Measurements from ENCODE around the gene SORL1.

SORL1 gene

DNA sequence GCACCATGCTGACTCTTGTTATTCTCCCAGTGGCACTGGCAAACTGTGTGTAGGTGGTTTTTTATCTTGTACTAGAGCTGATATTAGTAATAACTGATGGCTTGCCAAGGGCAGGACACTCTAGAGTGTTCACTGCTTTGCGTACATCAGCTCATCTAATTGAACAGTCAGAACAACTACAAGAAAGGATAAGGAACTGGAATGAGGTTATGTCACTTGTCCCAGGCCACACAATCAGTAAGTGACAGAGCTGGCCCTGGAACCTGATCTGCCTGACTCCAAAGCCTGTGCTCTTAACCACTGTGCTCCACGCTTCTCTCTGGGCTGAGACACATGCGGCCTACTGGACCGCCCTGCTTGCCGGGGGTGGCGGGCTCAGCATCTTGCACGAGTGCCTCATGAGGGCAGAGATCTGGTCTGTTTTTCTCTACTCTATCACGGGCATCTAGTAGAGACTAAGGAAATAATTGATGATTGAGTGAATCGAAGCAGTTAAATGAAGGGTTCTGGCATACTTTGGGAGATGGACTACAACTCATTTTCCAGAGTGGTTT is 156.5 kb downstream of the SORL1 start:
- no peaks in the 10 kb centered on the region for H3K9me3 ChIP-seq (ENCODE audit: control insufficient read depth, low read length)
- WGBS, 2 experiments (ENCODE audit: insufficient coverage in 2 of 2), result 88 to 97% methylated on average over 8 to 9 of the region's 9 CpGs
- no peak overlapping the region for H3K27ac ChIP-seq (ENCODE audit: low read depth, low read length, severe bottlenecking)
- peaks cover 54% of the 10 kb centered on the region for H3K36me3 ChIP-seq (ENCODE audit: control insufficient read depth, insufficient read depth, low read length)
- no peaks in the 10 kb centered on the region for H3K4me1 ChIP-seq (ENCODE audit: control insufficient read depth, insufficient read depth, low read length, poor library complexity, severe bottlenecking)
- no peak overlapping the region for H3K4me3 ChIP-seq (ENCODE audit: extremely low read depth, insufficient read depth, low read length, poor library complexity, severe bottlenecking)

DNA sequence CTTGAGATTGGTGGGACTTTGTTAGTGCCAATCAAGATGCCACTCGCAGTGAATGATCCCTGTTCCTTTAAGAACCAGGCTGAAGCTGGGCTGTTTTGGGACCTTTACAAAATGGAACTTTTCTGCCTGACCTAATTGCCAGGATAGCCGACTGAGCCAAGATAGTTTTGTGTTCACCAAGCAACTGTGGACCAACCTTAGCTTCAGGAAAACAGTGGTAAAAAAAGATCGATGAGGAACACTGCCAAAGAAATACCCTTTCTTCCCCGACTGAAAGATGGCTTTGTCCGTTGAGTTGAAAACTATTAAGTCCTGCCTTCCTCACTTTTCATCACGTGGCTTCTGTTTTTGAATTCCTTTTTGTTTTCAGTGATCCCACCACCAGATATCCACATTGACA is 158.6 kb downstream of the SORL1 start:
- Histone ChIP-seq H3K36me3 (ENCODE audit: control insufficient read depth, insufficient read depth, low read length) (peaks cover 52% of the 10 kb centered on the region), H3K27ac (ENCODE audit: low read depth, low read length, severe bottlenecking) (no peak overlapping the region), H3K4me1 (ENCODE audit: control insufficient read depth, insufficient read depth, low read length, poor library complexity, severe bottlenecking) (peaks cover 7% of the 10 kb centered on the region), H3K9me3 (ENCODE audit: control insufficient read depth, low read length) (no peaks in the 10 kb centered on the region), H3K4me3 (ENCODE audit: extremely low read depth, insufficient read depth, low read length, poor library complexity, severe bottlenecking) (no peak overlapping the region)
- WGBS, 2 experiments (ENCODE audit: insufficient coverage in 2 of 2), result 94 to 97% methylated on average over 5 to 6 of the region's 6 CpGs

DNA sequence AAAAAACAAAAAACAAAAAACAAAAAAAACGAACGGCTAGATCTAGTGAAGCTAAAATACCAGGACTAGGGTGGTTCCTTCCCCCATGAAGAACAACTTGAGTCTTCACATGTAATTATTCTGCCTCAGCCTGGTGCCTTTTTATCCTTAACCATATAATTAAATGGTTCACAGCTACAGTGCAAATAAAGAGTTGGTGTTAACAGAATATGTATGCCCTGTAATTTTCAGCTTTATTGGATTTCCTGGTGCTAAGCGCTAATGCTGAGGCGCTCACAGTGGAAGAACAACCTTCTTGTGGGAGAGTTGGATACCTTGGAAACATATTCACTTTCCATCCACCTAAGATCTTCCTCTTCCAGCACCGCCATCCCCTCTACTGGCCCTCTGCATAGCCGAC is 159.1 kb downstream of the SORL1 start:
- H3K27ac ChIP-seq (ENCODE audit: low read depth, low read length, severe bottlenecking), result no peak overlapping the region
- peaks cover 10% of the 10 kb centered on the region for H3K4me1 ChIP-seq (ENCODE audit: control insufficient read depth, insufficient read depth, low read length, poor library complexity, severe bottlenecking)
- 80 to 96% methylated on average over 1 to 4 of the region's 6 CpGs for WGBS, 2 experiments (ENCODE audit: insufficient coverage in 2 of 2)
- H3K4me3 ChIP-seq (ENCODE audit: extremely low read depth, insufficient read depth, low read length, poor library complexity, severe bottlenecking), result no peak overlapping the region
- peaks cover 56% of the 10 kb centered on the region for H3K36me3 ChIP-seq (ENCODE audit: control insufficient read depth, insufficient read depth, low read length)
- no peaks in the 10 kb centered on the region for H3K9me3 ChIP-seq (ENCODE audit: control insufficient read depth, low read length)

DNA sequence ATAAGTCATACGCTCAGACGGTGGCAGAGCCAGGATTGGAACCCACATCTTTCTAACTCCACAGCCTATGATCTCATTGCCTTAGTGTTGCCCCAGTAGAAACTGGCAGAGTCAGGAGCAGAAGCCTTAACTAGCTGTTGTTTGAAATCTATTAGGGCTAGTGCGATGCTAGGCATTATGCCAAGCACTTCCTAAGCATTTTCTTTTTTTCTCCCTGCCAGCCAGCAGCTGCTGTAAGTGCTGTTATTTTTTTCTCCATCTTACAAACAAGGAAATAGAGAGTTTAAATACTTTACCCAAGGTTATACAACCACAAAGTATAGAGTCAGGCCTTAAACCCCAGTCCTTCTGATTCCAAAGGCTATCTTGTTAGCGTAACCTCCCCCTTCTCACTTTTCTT is 161.6 kb downstream of the SORL1 start:
- Histone ChIP-seq H3K9me3 (ENCODE audit: control insufficient read depth, low read length) (no peaks in the 10 kb centered on the region), H3K27ac (ENCODE audit: low read depth, low read length, severe bottlenecking) (no peak overlapping the region), H3K4me1 (ENCODE audit: control insufficient read depth, insufficient read depth, low read length, poor library complexity, severe bottlenecking) (peaks cover 10% of the 10 kb centered on the region), H3K36me3 (ENCODE audit: control insufficient read depth, insufficient read depth, low read length) (peaks cover 53% of the 10 kb centered on the region), H3K4me3 (ENCODE audit: extremely low read depth, insufficient read depth, low read length, poor library complexity, severe bottlenecking) (no peak overlapping the region)
- WGBS, 2 experiments (ENCODE audit: insufficient coverage in 2 of 2), result 90 to 100% methylated on average over 2 to 3 of the region's 4 CpGs

DNA sequence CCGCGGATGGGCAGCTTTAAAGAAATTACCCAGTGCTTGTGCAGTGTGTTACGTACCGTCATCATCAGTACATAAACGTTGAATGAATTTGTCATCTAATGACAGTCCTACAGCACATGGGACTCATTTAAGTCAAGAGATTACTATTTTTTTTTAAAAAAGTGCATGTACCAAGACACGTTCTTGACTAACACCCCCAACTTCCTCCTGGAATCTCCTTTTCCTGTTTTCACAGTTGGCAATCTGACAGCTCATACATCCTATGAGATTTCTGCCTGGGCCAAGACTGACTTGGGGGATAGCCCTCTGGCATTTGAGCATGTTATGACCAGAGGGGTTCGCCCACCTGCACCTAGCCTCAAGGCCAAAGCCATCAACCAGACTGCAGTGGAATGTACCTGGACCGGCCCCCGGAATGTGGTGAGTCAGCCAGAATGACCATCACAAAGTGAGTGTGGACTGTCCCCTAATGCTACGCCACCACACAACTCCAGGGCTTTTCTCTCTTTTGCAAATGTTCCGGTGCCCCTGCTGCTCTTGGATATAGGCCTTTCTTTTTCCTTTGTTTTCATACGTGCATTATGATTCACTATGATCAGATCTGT is 162.6 kb downstream of the SORL1 start:
- peaks cover 53% of the 10 kb centered on the region for H3K36me3 ChIP-seq (ENCODE audit: control insufficient read depth, insufficient read depth, low read length)
- H3K27ac ChIP-seq (ENCODE audit: low read depth, low read length, severe bottlenecking), result no peak overlapping the region
- WGBS, 2 experiments (ENCODE audit: insufficient coverage in 2 of 2), result 85 to 90% methylated on average over 11 of the region's 12 CpGs
- no peaks in the 10 kb centered on the region for H3K9me3 ChIP-seq (ENCODE audit: control insufficient read depth, low read length)
- H3K4me3 ChIP-seq (ENCODE audit: extremely low read depth, insufficient read depth, low read length, poor library complexity, severe bottlenecking), result no peak overlapping the region
- H3K4me1 ChIP-seq (ENCODE audit: control insufficient read depth, insufficient read depth, low read length, poor library complexity, severe bottlenecking), result peaks cover 10% of the 10 kb centered on the region

DNA sequence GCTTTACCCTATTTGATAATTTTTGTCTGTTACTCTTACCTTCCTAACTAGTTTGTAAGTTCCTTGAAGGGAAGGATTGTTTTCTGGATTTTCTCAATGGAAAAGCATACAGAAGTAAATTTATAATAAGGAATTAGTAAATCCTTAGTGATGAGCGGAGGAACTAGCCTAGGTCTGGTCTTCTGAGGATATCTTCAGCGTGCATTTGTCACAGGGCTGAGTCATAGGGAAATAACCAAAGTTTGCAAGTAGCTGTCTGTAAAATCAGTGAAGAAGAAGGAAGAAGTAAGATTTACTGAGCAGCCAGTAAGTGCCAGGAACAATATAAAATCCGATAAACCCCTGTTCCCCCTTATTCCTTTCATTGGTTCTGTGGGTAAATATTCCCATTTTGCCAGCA is 163.4 kb downstream of the SORL1 start:
- Histone ChIP-seq H3K27ac (ENCODE audit: low read depth, low read length, severe bottlenecking) (no peak overlapping the region), H3K36me3 (ENCODE audit: control insufficient read depth, insufficient read depth, low read length) (peaks cover 56% of the 10 kb centered on the region), H3K4me3 (ENCODE audit: extremely low read depth, insufficient read depth, low read length, poor library complexity, severe bottlenecking) (no peak overlapping the region), H3K9me3 (ENCODE audit: control insufficient read depth, low read length) (no peaks in the 10 kb centered on the region), H3K4me1 (ENCODE audit: control insufficient read depth, insufficient read depth, low read length, poor library complexity, severe bottlenecking) (peaks cover 10% of the 10 kb centered on the region)
- 88 to 90% methylated on average over 2 of the region's 3 CpGs for WGBS, 2 experiments (ENCODE audit: insufficient coverage in 2 of 2)

DNA sequence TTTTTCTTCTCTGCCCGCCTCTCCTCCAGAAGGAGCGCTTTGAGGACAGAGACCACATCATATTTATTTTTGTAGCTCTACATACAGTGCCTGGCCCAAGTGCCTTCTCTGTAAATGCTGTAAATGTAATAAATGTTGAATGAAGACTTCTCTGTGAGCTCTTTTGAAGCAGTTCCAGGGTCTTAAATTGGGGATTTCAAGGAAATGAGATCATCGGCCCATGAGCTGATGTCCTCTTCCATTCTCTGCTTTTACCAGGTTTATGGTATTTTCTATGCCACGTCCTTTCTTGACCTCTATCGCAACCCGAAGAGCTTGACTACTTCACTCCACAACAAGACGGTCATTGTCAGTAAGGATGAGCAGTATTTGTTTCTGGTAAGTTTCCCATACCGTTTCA is 166.4 kb downstream of the SORL1 start:
- Histone ChIP-seq H3K27ac (ENCODE audit: low read depth, low read length, severe bottlenecking) (no peak overlapping the region), H3K4me1 (ENCODE audit: control insufficient read depth, insufficient read depth, low read length, poor library complexity, severe bottlenecking) (peaks cover 10% of the 10 kb centered on the region), H3K36me3 (ENCODE audit: control insufficient read depth, insufficient read depth, low read length) (peaks cover 66% of the 10 kb centered on the region), H3K4me3 (ENCODE audit: extremely low read depth, insufficient read depth, low read length, poor library complexity, severe bottlenecking) (no peak overlapping the region), H3K9me3 (ENCODE audit: control insufficient read depth, low read length) (no peaks in the 10 kb centered on the region)
- 90 to 100% methylated on average over 3 to 4 of the region's 8 CpGs for WGBS, 2 experiments (ENCODE audit: insufficient coverage in 2 of 2)

DNA sequence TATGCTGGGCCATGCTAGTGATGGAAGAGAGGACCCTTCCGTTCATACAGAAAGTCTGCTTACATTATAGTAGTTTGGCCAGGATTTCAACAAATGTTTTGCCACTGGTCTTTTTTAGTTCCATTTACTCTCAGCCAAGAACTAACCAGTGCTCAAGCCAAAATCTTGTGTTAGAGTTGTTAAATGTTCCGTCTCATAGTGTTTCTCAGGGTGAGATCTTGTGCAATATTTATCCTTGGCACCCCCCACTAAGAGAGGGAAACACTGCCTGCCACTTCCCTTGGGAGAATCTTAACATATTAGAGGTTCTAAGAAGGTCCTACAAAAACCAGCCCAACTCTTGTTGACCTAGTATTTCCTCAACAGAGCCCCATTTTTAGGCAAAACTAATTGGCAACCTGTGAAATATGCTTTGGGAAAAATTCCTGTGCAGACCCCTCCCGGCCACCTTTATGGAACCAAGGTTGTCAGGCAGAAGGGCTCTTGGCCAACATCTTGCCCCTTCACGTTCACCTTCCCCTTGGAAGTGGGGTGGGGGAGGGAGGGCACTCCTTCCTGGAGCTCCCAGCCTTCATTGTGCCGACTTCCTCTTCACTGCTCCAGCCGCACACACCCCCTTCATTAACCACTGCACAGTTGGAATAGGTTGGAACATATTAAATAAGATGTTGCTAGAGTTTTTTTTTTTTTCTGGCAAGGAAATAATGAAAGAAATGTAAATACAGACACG is 173.8 kb downstream of the SORL1 start:
- no peaks in the 10 kb centered on the region for H3K4me1 ChIP-seq (ENCODE audit: control insufficient read depth, insufficient read depth, low read length, poor library complexity, severe bottlenecking)
- H3K9me3 ChIP-seq (ENCODE audit: control insufficient read depth, low read length), result no peaks in the 10 kb centered on the region
- 75 to 100% methylated on average over 1 to 2 of the region's 7 CpGs for WGBS, 2 experiments (ENCODE audit: insufficient coverage in 2 of 2)
- H3K27ac ChIP-seq (ENCODE audit: low read depth, low read length, severe bottlenecking), result no peak overlapping the region
- peaks cover 43% of the 10 kb centered on the region for H3K36me3 ChIP-seq (ENCODE audit: control insufficient read depth, insufficient read depth, low read length)
- H3K4me3 ChIP-seq (ENCODE audit: extremely low read depth, insufficient read depth, low read length, poor library complexity, severe bottlenecking), result no peak overlapping the region

DNA sequence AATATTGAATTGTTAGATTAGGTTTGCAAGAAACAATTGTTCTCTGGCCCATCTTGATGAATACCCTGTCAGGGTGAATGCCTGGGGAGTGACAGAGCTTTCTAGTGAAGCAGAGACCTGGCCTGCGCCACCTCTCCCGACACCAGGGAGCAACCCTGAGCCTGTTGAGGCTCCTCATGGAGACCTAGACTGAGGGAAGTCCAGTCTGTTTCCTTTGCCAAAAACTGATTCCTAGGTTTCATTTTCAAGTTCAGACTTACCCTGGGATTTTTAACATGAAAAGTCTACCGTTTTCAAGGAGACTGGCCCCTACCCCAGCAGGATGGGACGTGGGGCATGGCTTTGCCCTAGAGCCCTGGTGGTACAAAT is 174.4 kb downstream of the SORL1 start:
- Histone ChIP-seq H3K9me3 (ENCODE audit: control insufficient read depth, low read length) (no peaks in the 10 kb centered on the region), H3K27ac (ENCODE audit: low read depth, low read length, severe bottlenecking) (no peak overlapping the region), H3K36me3 (ENCODE audit: control insufficient read depth, insufficient read depth, low read length) (peaks cover 38% of the 10 kb centered on the region), H3K4me3 (ENCODE audit: extremely low read depth, insufficient read depth, low read length, poor library complexity, severe bottlenecking) (no peak overlapping the region), H3K4me1 (ENCODE audit: control insufficient read depth, insufficient read depth, low read length, poor library complexity, severe bottlenecking) (no peaks in the 10 kb centered on the region)
- 96% methylated on average over 4 of the region's 4 CpGs for WGBS, 2 experiments (ENCODE audit: insufficient coverage in 2 of 2)

DNA sequence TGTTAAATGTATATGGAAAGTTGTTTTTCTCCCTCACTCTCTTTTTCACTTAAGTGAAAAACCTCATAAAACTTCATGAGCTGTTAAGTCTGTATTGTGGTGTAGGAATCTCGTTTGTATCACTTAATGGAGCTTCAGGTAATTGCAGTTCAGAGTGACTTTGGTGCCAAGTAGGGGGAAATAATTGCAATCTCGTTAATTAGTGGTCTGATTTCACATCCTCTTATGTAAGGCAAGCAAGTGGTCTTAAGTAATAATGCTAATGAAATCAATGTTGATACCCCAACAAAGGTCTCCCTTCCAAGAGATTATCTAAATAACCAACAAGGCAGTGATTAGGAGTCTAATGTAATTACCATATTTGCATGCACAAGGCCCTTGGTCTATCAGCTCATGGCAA is 174.9 kb downstream of the SORL1 start:
- Histone ChIP-seq H3K27ac (ENCODE audit: low read depth, low read length, severe bottlenecking) (no peak overlapping the region), H3K36me3 (ENCODE audit: control insufficient read depth, insufficient read depth, low read length) (peaks cover 33% of the 10 kb centered on the region), H3K4me1 (ENCODE audit: control insufficient read depth, insufficient read depth, low read length, poor library complexity, severe bottlenecking) (no peaks in the 10 kb centered on the region), H3K9me3 (ENCODE audit: control insufficient read depth, low read length) (no peaks in the 10 kb centered on the region), H3K4me3 (ENCODE audit: extremely low read depth, insufficient read depth, low read length, poor library complexity, severe bottlenecking) (no peak overlapping the region)
- WGBS, 2 experiments (ENCODE audit: insufficient coverage in 2 of 2), result no CpG with 5 or more reads among the region's 2 CpGs

DNA sequence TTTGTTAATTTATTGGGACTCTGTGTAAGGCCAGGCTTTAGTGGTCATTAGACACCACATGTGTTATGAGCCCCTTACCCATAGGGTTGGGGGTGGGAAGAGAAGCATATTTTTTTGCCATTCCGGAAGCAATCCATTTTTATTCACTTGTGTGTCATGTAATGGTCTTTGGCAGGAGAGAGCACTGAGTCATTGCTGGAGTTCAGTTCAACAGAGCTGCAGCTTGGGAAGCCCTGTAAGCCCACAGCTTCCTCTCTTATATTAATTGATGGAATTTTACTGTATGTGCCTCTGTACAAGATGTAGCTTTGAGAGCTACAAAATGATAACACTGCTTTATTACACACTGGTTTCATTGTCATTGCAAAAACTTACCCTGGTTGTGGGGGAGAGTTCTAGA is 177.9 kb downstream of the SORL1 start:
- Histone ChIP-seq H3K4me3 (ENCODE audit: extremely low read depth, insufficient read depth, low read length, poor library complexity, severe bottlenecking) (no peak overlapping the region), H3K27ac (ENCODE audit: low read depth, low read length, severe bottlenecking) (no peak overlapping the region), H3K4me1 (ENCODE audit: control insufficient read depth, insufficient read depth, low read length, poor library complexity, severe bottlenecking) (no peaks in the 10 kb centered on the region), H3K9me3 (ENCODE audit: control insufficient read depth, low read length) (no peaks in the 10 kb centered on the region), H3K36me3 (ENCODE audit: control insufficient read depth, insufficient read depth, low read length) (peaks cover 20% of the 10 kb centered on the region)
- WGBS, 2 experiments (ENCODE audit: insufficient coverage in 2 of 2), result no CpG with 5 or more reads among the region's 1 CpG

All from mesodermal cell (in vitro differentiated cells).